B cell (primary cell): ENCODE measurements around the gene CANX. TPM values are rescaled to one million over a fixed set of nuclear protein-coding genes. Genes with fewer than 3 reads are reported as not detected.

Source experiments
- ATAC-seq: fragments of 200-7000 bp; cut with Tn5 transposase; one replicate; pipeline ENCODE4 v1.10.0; 2021; ENCODE audit warnings: low read depth, mild to moderate bottlenecking, moderate number of reproducible peaks, moderate library complexity
- CTCF ChIA-PET: fragments of 350-600 bp; sonication (Branson Sonifier 250); formaldehyde crosslinking; loops from one replicate; lab custom pipeline; 2021; ENCODE audit warnings: antibody characterized with exemption, inconsistent platforms; lab: Charles Lee
- POLR2A ChIA-PET: fragments of 350-600 bp; sonication (Branson Sonifier 250); formaldehyde crosslinking; loops from one replicate; lab custom pipeline; 2021; ENCODE audit warnings: antibody characterized with exemption; lab: Charles Lee
- DNase-seq: peaks from one replicate; pipeline ENCODE4 v3.0.0; 2013
- H2AFZ ChIP-seq: 2 replicates; pipeline ENCODE4 v1.6.1; 2012; ENCODE audit warnings: mild to moderate bottlenecking, low read depth, low read length; ENCODE audit not compliant: insufficient read depth, poor library complexity, severe bottlenecking
- H3K27ac ChIP-seq, 2 donors: 1 replicate in 1 of 2; 2 replicates in 1 of 2; pipeline ENCODE4 v1.5.1; 2012 to 2013; ENCODE audit warnings: low read length in 2 of 2, mild to moderate bottlenecking in 2 of 2, moderate library complexity in 1 of 2
- H3K27me3 ChIP-seq, 4 experiments: fragments of 200-600 bp in 1 of 4; sonication (generic) in 1 of 4; replicated peaks in 1 of 4; 1 replicate in 2 of 4; 2 replicates in 2 of 4; pipeline versions ENCODE4 v1.6.1 to v1.7.0; 2013 to 2016; ENCODE audit warnings: low read length in 3 of 4, mild to moderate bottlenecking in 2 of 4, mixed read lengths in 1 of 4, moderate library complexity in 1 of 4; ENCODE audit not compliant: insufficient read depth in 4 of 4, control insufficient read depth in 3 of 4; ENCODE audit errors: control extremely low read depth in 1 of 4
- H3K36me3 ChIP-seq, 2 experiments: replicated peaks in 1 of 2; 1 replicate in 1 of 2; 2 replicates in 1 of 2; pipeline versions ENCODE4 v1.6.1 to v1.7.1; 2013; ENCODE audit warnings: low read length in 1 of 2; ENCODE audit not compliant: insufficient read depth in 2 of 2, control insufficient read depth in 1 of 2; ENCODE audit errors: control extremely low read depth in 1 of 2, extremely low read depth in 1 of 2
- H3K4me1 ChIP-seq, 2 donors: fragments of 200-600 bp in 1 of 2; sonication (generic) in 1 of 2; 1 replicate in 1 of 2; 2 replicates in 1 of 2; pipeline versions ENCODE4 v1.5.1 to v1.6.1; 2013 to 2017; ENCODE audit warnings: low read length in 2 of 2; ENCODE audit not compliant: control insufficient read depth in 2 of 2, insufficient read depth in 2 of 2
- H3K4me2 ChIP-seq: replicated peaks from 2 replicates; pipeline ENCODE3; 2012; ENCODE audit warnings: mild to moderate bottlenecking, low read depth, low read length; ENCODE audit not compliant: poor library complexity, severe bottlenecking
- H3K4me3 ChIP-seq, 5 experiments: fragments of 200-600 bp in 1 of 5; sonication (generic) in 1 of 5; 1 replicate in 3 of 5; 2 replicates in 2 of 5; pipeline versions ENCODE4 v1.5.1 to v1.7.0; 2011 to 2016; ENCODE audit warnings: low read length in 4 of 5, mild to moderate bottlenecking in 4 of 5, low read depth in 2 of 5, control low read depth in 1 of 5, moderate library complexity in 1 of 5; ENCODE audit not compliant: insufficient read depth in 1 of 5; ENCODE audit errors: control extremely low read depth in 1 of 5, extremely low read depth in 1 of 5
- H3K79me2 ChIP-seq: fragments of 200-600 bp; sonication (generic); one replicate; pipeline ENCODE4 v1.6.0; 2016; ENCODE audit warnings: low read length; ENCODE audit not compliant: control insufficient read depth, insufficient read depth
- H3K9ac ChIP-seq: fragments of 200-600 bp; sonication (generic); 2 replicates; pipeline ENCODE4 v1.6.1; 2017; ENCODE audit warnings: mild to moderate bottlenecking, low read length, moderate library complexity
- H3K9me3 ChIP-seq, 3 donors: one replicate each; pipeline versions ENCODE4 v1.6.1 to v1.7.1; 2013; ENCODE audit warnings: low read length in 2 of 3; ENCODE audit not compliant: control insufficient read depth in 2 of 3, insufficient read depth in 1 of 3; ENCODE audit errors: control extremely low read depth in 1 of 3
- H4K20me1 ChIP-seq: 2 replicates; pipeline ENCODE4 v1.6.0; 2012; ENCODE audit warnings: mild to moderate bottlenecking, low read length; ENCODE audit not compliant: insufficient read depth, control insufficient read depth, poor library complexity, severe bottlenecking
- H3K27ac Mint-ChIP-seq: one replicate; pipeline ENCODE4 v1.8.0; 2021; ENCODE audit warnings: mixed read lengths
- H3K27me3 Mint-ChIP-seq: one replicate; pipeline ENCODE4 v1.8.0; 2021; ENCODE audit warnings: mixed read lengths
- H3K4me1 Mint-ChIP-seq: one replicate; pipeline ENCODE4 v1.8.0; 2021; ENCODE audit warnings: mixed read lengths
- H3K4me3 Mint-ChIP-seq: one replicate; pipeline ENCODE4 v1.8.0; 2021; ENCODE audit warnings: mixed read lengths
- H3K9me3 Mint-ChIP-seq: one replicate; pipeline ENCODE4 v1.8.0; 2022; ENCODE audit warnings: mixed read lengths; ENCODE audit not compliant: insufficient read depth
- EZH2 ChIP-seq: IDR thresholded peaks from 2 replicates; pipeline ENCODE4 v1.6.1; 2012; ENCODE audit warnings: borderline replicate concordance, low read depth, mild to moderate bottlenecking, moderate library complexity, low read length; ENCODE audit not compliant: insufficient read depth, poor library complexity, severe bottlenecking
- WGBS: methylation state at CpG from one replicate; pipeline ENCODE4 v1.1.5; 2013; ENCODE audit warnings: missing lambda C conversion rate; ENCODE audit not compliant: insufficient coverage; 5-methylcytosine and 5-hydroxymethylcytosine counted together
- intact Hi-C: fragments of 100-400 bp; cut with micrococcal nuclease; formaldehyde crosslinking; loops from one replicate; pipeline ENCODE4 v1.10.0; 2022
- polyA plus RNA-seq: library from polyadenylated mRNA; depleted of rRNA; stranded (reverse); fragments of >200 nt; gene quantifications from 2 replicates; pipeline ENCODE4 v1.2.3, GENCODE V29; 2012
- total RNA-seq, 2 donors: library from RNA; stranded (reverse); fragments of 120-200 nt in 1 of 2; gene quantifications; 1 replicate in 1 of 2; 2 replicates in 1 of 2; pipeline versions ENCODE4 v1.2.3 to v1.2.4, GENCODE V29; 2013 to 2022
- TF ChIP-seq, protein P1 (sequence below): fragments of 200-600 bp; IDR thresholded peaks from one replicate; pipeline ENCODE4 v1.8.0; 2022; ENCODE audit warnings: antibody characterized with exemption, mild to moderate bottlenecking

CANX gene
- total and polyA plus RNA-seq, 2 donors (not counting 1 experiment from before 2014, with no cell fraction given): 21.0 to 179 TPM

DNA sequence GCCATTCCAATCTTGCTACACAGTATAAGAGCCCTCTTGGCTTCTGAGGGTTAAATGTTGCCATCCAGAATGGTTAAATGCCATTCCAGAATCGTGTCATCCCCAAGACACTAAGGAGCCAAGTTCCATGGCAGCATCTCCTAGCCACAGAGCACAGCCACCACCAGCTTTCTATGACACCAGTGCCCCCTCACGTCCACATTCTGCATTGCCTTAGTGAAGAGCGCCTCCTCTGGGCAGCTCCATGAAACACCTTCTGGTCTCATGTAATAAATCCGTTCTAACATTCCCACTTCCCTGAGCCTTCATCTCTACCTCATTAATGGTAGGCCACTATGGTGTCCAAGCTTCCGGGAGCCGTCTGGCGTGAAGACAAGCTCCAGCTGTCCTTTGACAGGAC is 30.4 kb upstream of the CANX start:
- no peak overlapping the region for H3K4me2 ChIP-seq
- Mint-ChIP-seq H3K9me3 (no peaks in the 10 kb centered on the region), H3K4me1 (no peaks in the 10 kb centered on the region), H3K4me3 (no peak overlapping the region), H3K27me3 (no peaks in the 10 kb centered on the region), H3K27ac (no peak overlapping the region)
- no peak overlapping the region for H3K4me3 ChIP-seq
- 77% methylated on average over 7 of the region's 7 CpGs for WGBS
- H3K9ac ChIP-seq: no peak overlapping the region
- ATAC-seq (no peak), DNase-seq (peak; percentile 32)
- no peaks in the 10 kb centered on the region for H3K9me3 ChIP-seq
- TF ChIP-seq, protein P1, sequence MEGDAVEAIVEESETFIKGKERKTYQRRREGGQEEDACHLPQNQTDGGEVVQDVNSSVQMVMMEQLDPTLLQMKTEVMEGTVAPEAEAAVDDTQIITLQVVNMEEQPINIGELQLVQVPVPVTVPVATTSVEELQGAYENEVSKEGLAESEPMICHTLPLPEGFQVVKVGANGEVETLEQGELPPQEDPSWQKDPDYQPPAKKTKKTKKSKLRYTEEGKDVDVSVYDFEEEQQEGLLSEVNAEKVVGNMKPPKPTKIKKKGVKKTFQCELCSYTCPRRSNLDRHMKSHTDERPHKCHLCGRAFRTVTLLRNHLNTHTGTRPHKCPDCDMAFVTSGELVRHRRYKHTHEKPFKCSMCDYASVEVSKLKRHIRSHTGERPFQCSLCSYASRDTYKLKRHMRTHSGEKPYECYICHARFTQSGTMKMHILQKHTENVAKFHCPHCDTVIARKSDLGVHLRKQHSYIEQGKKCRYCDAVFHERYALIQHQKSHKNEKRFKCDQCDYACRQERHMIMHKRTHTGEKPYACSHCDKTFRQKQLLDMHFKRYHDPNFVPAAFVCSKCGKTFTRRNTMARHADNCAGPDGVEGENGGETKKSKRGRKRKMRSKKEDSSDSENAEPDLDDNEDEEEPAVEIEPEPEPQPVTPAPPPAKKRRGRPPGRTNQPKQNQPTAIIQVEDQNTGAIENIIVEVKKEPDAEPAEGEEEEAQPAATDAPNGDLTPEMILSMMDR: peak; percentile 58
- no peak for TF ChIP-seq EZH2
- no peaks in the 10 kb centered on the region for H3K79me2 ChIP-seq
- H3K27ac ChIP-seq: no peak overlapping the region
- ChIA-PET CTCF (interaction anchor here (1.1 to 1.7 kb wide), 4 partner anchors 10 to 501 kb away, joined by 3 to 6 read pairs (median 5); partner anchors contain the start of gene CBY3), POLR2A (no interaction called here)
- intact Hi-C loops: loop anchor here (5.0 kb wide), 1 partner anchor 501 kb away; no protein-coding TSS in a partner anchor
- no peaks in the 10 kb centered on the region for H4K20me1 ChIP-seq
- no peaks in the 10 kb centered on the region for H3K27me3 ChIP-seq
- H2AFZ ChIP-seq: no peak overlapping the region
- H3K4me1 ChIP-seq: no peaks in the 10 kb centered on the region
- no peaks in the 10 kb centered on the region for H3K36me3 ChIP-seq

DNA sequence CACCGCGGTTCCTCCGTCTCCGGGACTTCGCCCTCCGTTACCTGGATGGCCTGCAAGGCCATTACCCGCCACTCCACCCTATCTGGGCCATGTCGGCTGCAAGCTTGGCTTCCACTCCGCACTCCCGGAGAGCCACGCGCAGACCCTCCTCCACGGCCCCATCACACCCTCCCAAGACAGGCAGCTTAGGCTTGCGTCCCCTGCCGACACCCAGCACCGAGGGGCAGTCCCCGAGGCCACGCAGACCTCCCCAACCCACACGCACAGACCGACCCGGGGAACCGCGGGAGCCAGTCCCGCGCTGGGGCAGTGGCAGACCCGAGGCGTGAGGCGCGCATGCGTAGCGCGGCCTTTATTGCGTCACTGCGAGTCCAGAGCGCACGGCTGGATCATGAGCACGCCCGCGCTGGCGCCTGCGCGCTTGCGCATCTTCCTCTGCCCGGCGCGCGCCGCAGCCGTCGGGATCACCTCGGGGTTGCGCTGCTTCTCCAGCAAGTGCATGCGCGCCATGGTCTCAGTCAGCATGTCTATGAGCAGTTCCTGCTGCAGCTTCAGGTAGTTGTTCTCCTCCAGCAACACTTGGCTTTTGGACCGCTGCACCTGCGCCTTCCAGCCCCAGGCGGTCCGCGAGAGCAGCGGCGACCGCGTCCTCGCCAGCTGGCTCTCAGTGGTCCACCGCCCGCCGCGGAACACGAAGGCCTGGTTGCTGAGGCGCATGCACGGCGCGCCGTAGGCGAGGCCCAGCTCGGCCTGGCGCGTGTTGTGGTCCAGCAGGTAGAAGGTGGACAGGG is 20.3 kb upstream of the CANX start:
- H3K9me3 Mint-ChIP-seq: no peaks in the 10 kb centered on the region
- no peaks in the 10 kb centered on the region for H3K27me3 ChIP-seq
- no peaks in the 10 kb centered on the region for H3K27me3 Mint-ChIP-seq
- H3K4me1 ChIP-seq: peaks cover 7 to 19% of the 10 kb centered on the region in 2 donors
- H3K79me2 ChIP-seq: peaks cover 14% of the 10 kb centered on the region
- CTCF ChIA-PET: interaction anchor here (0.6 to 2.0 kb wide), 6 partner anchors 10 to 55 kb away, joined by 3 to 9 read pairs (median 3); partner anchors contain the start of genes HNRNPH1 and MAML1
- intact Hi-C loops: loop anchor here (1.0 kb wide), 4 partner anchors 20 to 180 kb away; partner anchors contain the start of genes CANX, HNRNPH1, MAML1 and MRNIP
- H3K4me3 Mint-ChIP-seq: peak overlapping the region; percentile 98
- no peaks in the 10 kb centered on the region for H3K9me3 ChIP-seq
- peak overlapping the region; percentile 74 to 86 for H3K27ac ChIP-seq
- POLR2A ChIA-PET: interaction anchor here (0.6 to 2.0 kb wide), 4 partner anchors 52 to 168 kb away, joined by 3 to 9 read pairs (median 6); partner anchors contain the start of gene HNRNPH1
- DNase-seq (peak; percentile 97), ATAC-seq (peak; percentile 91)
- peak overlapping the region; percentile 48 to 90 (median 75) for H3K4me3 ChIP-seq
- H3K4me2 ChIP-seq: peak overlapping the region; percentile 91
- H4K20me1 ChIP-seq: no peaks in the 10 kb centered on the region
- H3K36me3 ChIP-seq: no peaks in the 10 kb centered on the region
- peak overlapping the region; percentile 97 for H2AFZ ChIP-seq
- peak overlapping the region; percentile 84 for H3K9ac ChIP-seq
- 1% methylated on average over 78 of the region's 78 CpGs for WGBS
- H3K4me1 Mint-ChIP-seq: peaks cover 25% of the 10 kb centered on the region
- H3K27ac Mint-ChIP-seq: peak overlapping the region; percentile 97
- TF ChIP-seq, protein P1: peak; percentile 26
- no peak for TF ChIP-seq EZH2
